GM12878 (cell line): ENCODE data around the gene KDM3B. TPM values are rescaled to one million over a fixed set of nuclear protein-coding genes. Genes with fewer than 3 reads are reported as not detected.

Source experiments
- ATF7 ChIP-seq: fragments of 450-650 bp; IDR thresholded peaks from 2 replicates; pipeline ENCODE4 v1.6.1; 2016; ENCODE audit warnings: low read depth, mild to moderate bottlenecking
- CUX1 ChIP-seq: IDR thresholded peaks from 2 replicates; pipeline ENCODE4 v1.6.1; 2012; ENCODE audit warnings: improper control_type of control experiment, low read depth, low read length; ENCODE audit not compliant: insufficient replicate concordance
- DPF2 ChIP-seq: fragments of 450-650 bp; IDR thresholded peaks from 2 replicates; pipeline ENCODE4 v1.6.1; 2017; ENCODE audit warnings: mild to moderate bottlenecking
- ELK1 ChIP-seq: IDR thresholded peaks from 2 replicates; pipeline ENCODE4 v1.6.1; 2012; ENCODE audit warnings: low read depth, low read length, improper control_type of control experiment
- EP300 ChIP-seq, 2 experiments: fragments of 150-350 bp in 1 of 2; IDR thresholded peaks; 2 replicates each; pipeline ENCODE4 v1.6.1; 2011 to 2012; ENCODE audit warnings: low read depth in 2 of 2, low read length in 2 of 2, borderline replicate concordance in 1 of 2, improper control_type of control experiment in 1 of 2, inconsistent platforms in 1 of 2; ENCODE audit not compliant: control insufficient read depth in 1 of 2
- GATAD2B ChIP-seq: fragments of 450-650 bp; conservative IDR thresholded peaks from 2 replicates; pipeline ENCODE4 v1.6.1; 2017; ENCODE audit warnings: low read depth, mild to moderate bottlenecking, moderate library complexity
- IKZF1 ChIP-seq: fragments of 450-650 bp; conservative IDR thresholded peaks from 2 replicates; pipeline ENCODE4 v1.6.1; 2017; ENCODE audit warnings: antibody characterized with exemption, mild to moderate bottlenecking
- KDM1A ChIP-seq: fragments of 200-600 bp; sonication (generic); IDR thresholded peaks from 2 replicates; pipeline ENCODE4 v1.6.1; 2016; ENCODE audit warnings: borderline replicate concordance
- MEF2B ChIP-seq: fragments of 450-650 bp; IDR thresholded peaks from 2 replicates; pipeline ENCODE4 v1.6.1; 2018; ENCODE audit warnings: mild to moderate bottlenecking, moderate library complexity; ENCODE audit not compliant: partially characterized antibody, poor library complexity, severe bottlenecking
- MXI1 ChIP-seq: fragments of 150-350 bp; IDR thresholded peaks from 2 replicates; pipeline ENCODE4 v1.6.1; 2011; ENCODE audit warnings: low read depth, mild to moderate bottlenecking, inconsistent platforms, low read length, improper control_type of control experiment
- NR2C1 ChIP-seq: fragments of 450-650 bp; IDR thresholded peaks from 2 replicates; pipeline ENCODE4 v1.6.1; 2017; ENCODE audit warnings: antibody characterized with exemption, mild to moderate bottlenecking, moderate library complexity
- RELA ChIP-seq: fragments of 450-650 bp; IDR thresholded peaks from 2 replicates; pipeline ENCODE4 v1.8.0; 2014; ENCODE audit warnings: borderline replicate concordance; ENCODE audit not compliant: partially characterized antibody
- RUNX3 ChIP-seq: IDR thresholded peaks from 2 replicates; pipeline ENCODE4 v1.6.1; 2012; ENCODE audit warnings: low read length, inconsistent platforms
- SIN3A ChIP-seq: IDR thresholded peaks from 2 replicates; pipeline ENCODE4 v1.6.1; 2012; ENCODE audit warnings: low read depth, low read length, improper control_type of control experiment
- SMAD5 ChIP-seq: IDR thresholded peaks from 2 replicates; pipeline ENCODE4 v1.6.1; 2016; ENCODE audit warnings: antibody characterized with exemption, low read depth
- STAT1 ChIP-seq: fragments of 450-650 bp; conservative IDR thresholded peaks from 2 replicates; pipeline ENCODE4 v1.6.1; 2014; ENCODE audit warnings: antibody characterized with exemption, mild to moderate bottlenecking
- SUPT20H ChIP-seq: IDR thresholded peaks from 2 replicates; pipeline ENCODE4 v1.6.1; 2011; ENCODE audit warnings: low read depth, mild to moderate bottlenecking, low read length, moderate library complexity, borderline replicate concordance; ENCODE audit not compliant: control insufficient read depth
- TARDBP ChIP-seq: IDR thresholded peaks from 2 replicates; pipeline ENCODE4 v1.6.1; 2016; ENCODE audit warnings: borderline replicate concordance
- YY1 ChIP-seq: IDR thresholded peaks from 2 replicates; pipeline ENCODE4 v1.6.1; 2011; ENCODE audit warnings: low read depth, mild to moderate bottlenecking, low read length
- ZNF24 ChIP-seq: fragments of 450-650 bp; IDR thresholded peaks from 2 replicates; pipeline ENCODE4 v1.6.1; 2017; ENCODE audit warnings: antibody characterized with exemption, mild to moderate bottlenecking
- ZNF592 ChIP-seq: fragments of 450-650 bp; IDR thresholded peaks from 2 replicates; pipeline ENCODE4 v1.6.1; 2017; ENCODE audit warnings: mild to moderate bottlenecking, moderate library complexity
- polyA plus RNA-seq, 11 experiments: library from polyadenylated mRNA; depleted of rRNA in 4 of 11; unstranded in 6 of 11; stranded (reverse) in 5 of 11; fragments of >200 nt; fragmentation: Nextera tagmentation in 4 of 11; fragmentation: Illumina TruSeq in 1 of 11; extraction: Ambion mirVana in 4 of 11; extraction: Trizol in 1 of 11; gene quantifications; 1 replicate in 1 of 11; 2 replicates in 10 of 11; pipeline versions ENCODE4 v1.2.1 to v1.2.3, GENCODE V29; 2011 to 2016; ENCODE audit warnings: inconsistent platforms in 2 of 11, missing spikeins in 2 of 11, low read depth in 1 of 11
- total RNA-seq, 4 experiments: library from RNA; depleted of rRNA in 3 of 4; stranded (reverse); fragments of >200 nt in 3 of 4; fragmentation: Illumina TruSeq in 1 of 4; extraction: Trizol in 1 of 4; gene quantifications; 2 replicates each; pipeline versions ENCODE4 v1.2.1 to v1.2.3, GENCODE V29; 2013 to 2021

The KDM3B gene
- total and polyA plus RNA-seq, 10 of the 15 experiments (the other 5 are each of a cell fraction or from before 2014, with no cell fraction given), result 8.5 to 45.7 (median 29.0) TPM

GRCh38 chr5:138459311-138459933 lies 106.9 kb downstream of the KDM3B start (continued):
- peak; percentile 40; the same call in 1 of the 2 replicates for TF ChIP-seq RUNX3
- no peak for TF ChIP-seq RELA
- TF ChIP-seq EP300 (IDR thresholded peaks at IDR 0.05; ENCODE audit: borderline replicate concordance in 1 of 2, control insufficient read depth in 1 of 2, low read depth in 2 of 2, low read length in 2 of 2), result 0 out of 4 replicates have a peak, but pooled peaks of 1 of the 2 experiments have one; percentile 32
- no peak for TF ChIP-seq TARDBP
- TF ChIP-seq ZNF24, result no peak
- TF ChIP-seq KDM1A, result no peak
- no peak for TF ChIP-seq NR2C1
- no peak for TF ChIP-seq CUX1
- TF ChIP-seq YY1, result no peak
- TF ChIP-seq MXI1, result 0 out of 2 replicates have a peak, but pooled peaks have one; percentile 16
- no peak for TF ChIP-seq SMAD5
- TF ChIP-seq ATF7, result peak; percentile 48; the same call in 1 of the 2 replicates
- TF ChIP-seq SUPT20H, result no peak
- TF ChIP-seq SIN3A, result no peak
- no peak for TF ChIP-seq GATAD2B
- TF ChIP-seq MEF2B, result peak; percentile 71
- no peak for TF ChIP-seq ELK1
- TF ChIP-seq ZNF592, result no peak
- peak; percentile 66 for TF ChIP-seq IKZF1
- TF ChIP-seq STAT1, result no peak
- peak; percentile 20; the same call in 1 of the 2 replicates for TF ChIP-seq DPF2
